PC-3 (cell line): ENCODE data around the gene PLXNB2.

ENCODE experiments used
- EZH2 ChIP-seq: fragments of 300-600 bp; sonication (generic); IDR thresholded peaks from one replicate; pipeline ENCODE4 v1.6.1; 2017; ENCODE audit warnings: antibody characterized with exemption, mild to moderate bottlenecking, low read length; ENCODE audit not compliant: unreplicated experiment
- EZH2phosphoT487 ChIP-seq: fragments of 300-600 bp; sonication (generic); IDR thresholded peaks from 2 replicates; pipeline ENCODE4 v1.6.1; 2018; ENCODE audit warnings: mild to moderate bottlenecking, antibody characterized with exemption, low read length, borderline replicate concordance
- TF ChIP-seq, protein P1 (sequence below): fragments of 300-600 bp; sonication (generic); conservative IDR thresholded peaks from 2 replicates; pipeline ENCODE4 v1.5.1; 2017; ENCODE audit warnings: antibody characterized with exemption, low read depth, mild to moderate bottlenecking, low read length

GRCh38 chr22:50277761-50278160 lies 29.7 kb downstream of the PLXNB2 start:
- TF ChIP-seq, protein P1, sequence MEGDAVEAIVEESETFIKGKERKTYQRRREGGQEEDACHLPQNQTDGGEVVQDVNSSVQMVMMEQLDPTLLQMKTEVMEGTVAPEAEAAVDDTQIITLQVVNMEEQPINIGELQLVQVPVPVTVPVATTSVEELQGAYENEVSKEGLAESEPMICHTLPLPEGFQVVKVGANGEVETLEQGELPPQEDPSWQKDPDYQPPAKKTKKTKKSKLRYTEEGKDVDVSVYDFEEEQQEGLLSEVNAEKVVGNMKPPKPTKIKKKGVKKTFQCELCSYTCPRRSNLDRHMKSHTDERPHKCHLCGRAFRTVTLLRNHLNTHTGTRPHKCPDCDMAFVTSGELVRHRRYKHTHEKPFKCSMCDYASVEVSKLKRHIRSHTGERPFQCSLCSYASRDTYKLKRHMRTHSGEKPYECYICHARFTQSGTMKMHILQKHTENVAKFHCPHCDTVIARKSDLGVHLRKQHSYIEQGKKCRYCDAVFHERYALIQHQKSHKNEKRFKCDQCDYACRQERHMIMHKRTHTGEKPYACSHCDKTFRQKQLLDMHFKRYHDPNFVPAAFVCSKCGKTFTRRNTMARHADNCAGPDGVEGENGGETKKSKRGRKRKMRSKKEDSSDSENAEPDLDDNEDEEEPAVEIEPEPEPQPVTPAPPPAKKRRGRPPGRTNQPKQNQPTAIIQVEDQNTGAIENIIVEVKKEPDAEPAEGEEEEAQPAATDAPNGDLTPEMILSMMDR = no peak
- no peak for TF ChIP-seq EZH2phosphoT487
- TF ChIP-seq EZH2 = no peak
